ENCODE data around the gene DARS2.
"Not testable (repeated sequence)": the region's sequence is repeated elsewhere in the genome, so short reads cannot be mapped to it uniquely, and the experiment has no call there.

The DARS2 gene

DNA sequence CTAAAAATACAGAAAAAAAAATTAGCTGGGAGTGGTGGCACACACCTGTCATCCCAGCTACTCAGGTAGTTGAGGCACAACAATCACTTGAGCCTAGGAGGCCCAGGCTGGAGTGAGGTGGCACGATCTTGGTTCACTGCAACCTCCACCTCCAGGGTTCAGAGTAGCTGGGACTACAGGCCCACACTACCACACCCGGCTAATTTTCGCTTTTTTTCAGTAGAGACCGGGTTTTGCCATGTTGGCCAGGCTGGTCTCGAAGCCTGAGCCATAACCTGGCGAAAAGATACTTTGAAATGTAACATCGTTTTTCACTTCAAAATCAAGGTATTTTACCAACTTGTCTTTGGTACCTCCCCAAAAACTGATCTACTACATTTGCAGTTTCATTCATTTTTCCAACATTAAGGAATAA is 37.3 kb downstream of the DARS2 start:
- TF ChIP-seq, protein P1, sequence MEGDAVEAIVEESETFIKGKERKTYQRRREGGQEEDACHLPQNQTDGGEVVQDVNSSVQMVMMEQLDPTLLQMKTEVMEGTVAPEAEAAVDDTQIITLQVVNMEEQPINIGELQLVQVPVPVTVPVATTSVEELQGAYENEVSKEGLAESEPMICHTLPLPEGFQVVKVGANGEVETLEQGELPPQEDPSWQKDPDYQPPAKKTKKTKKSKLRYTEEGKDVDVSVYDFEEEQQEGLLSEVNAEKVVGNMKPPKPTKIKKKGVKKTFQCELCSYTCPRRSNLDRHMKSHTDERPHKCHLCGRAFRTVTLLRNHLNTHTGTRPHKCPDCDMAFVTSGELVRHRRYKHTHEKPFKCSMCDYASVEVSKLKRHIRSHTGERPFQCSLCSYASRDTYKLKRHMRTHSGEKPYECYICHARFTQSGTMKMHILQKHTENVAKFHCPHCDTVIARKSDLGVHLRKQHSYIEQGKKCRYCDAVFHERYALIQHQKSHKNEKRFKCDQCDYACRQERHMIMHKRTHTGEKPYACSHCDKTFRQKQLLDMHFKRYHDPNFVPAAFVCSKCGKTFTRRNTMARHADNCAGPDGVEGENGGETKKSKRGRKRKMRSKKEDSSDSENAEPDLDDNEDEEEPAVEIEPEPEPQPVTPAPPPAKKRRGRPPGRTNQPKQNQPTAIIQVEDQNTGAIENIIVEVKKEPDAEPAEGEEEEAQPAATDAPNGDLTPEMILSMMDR (IDR thresholded peaks at IDR 0.05; ENCODE audit: control extremely low read depth, extremely low read depth, low read depth, missing control alignments), result no peak
- ChIA-PET POLR2A (interaction anchor here (1.6 to 2.5 kb wide), 2 partner anchors 9 to 432 kb away, joined by 5 to 7 read pairs; no protein-coding TSS in a partner anchor), CTCF (interaction anchor here (1.5 to 1.6 kb wide), 2 partner anchors 10 to 17 kb away, joined by 4 to 7 read pairs; no protein-coding TSS in a partner anchor)
- no peak for DNase-seq (ENCODE audit: extremely low spot score)

- CTCF ChIA-PET, result not testable (repeated sequence)
Measured at GRCh38 chr1:173862146-173862768, 37.8 kb downstream of the DARS2 start.

GRCh38 chr1:173862769-173863223 is 38.3 kb downstream of the DARS2 start:
- POLR2A ChIA-PET, result interaction anchor here (0.5 to 2.0 kb wide), 4 partner anchors 9 to 38 kb away, joined by 3 to 4 read pairs (median 4); partner anchors contain the start of genes CENPL and DARS2
- DNase-seq (ENCODE audit: extremely low spot score), result no peak
- TF ChIP-seq, protein P1 (IDR thresholded peaks at IDR 0.05; ENCODE audit: control extremely low read depth, extremely low read depth, low read depth, missing control alignments), result no peak
- CTCF ChIA-PET, result interaction anchor here (3.3 kb wide), 1 partner anchor 11 kb away, joined by 13 read pairs; no protein-coding TSS in a partner anchor

More at GRCh38 chr1:173862146-173862768, 37.8 kb downstream of the DARS2 start:
- POLR2A ChIA-PET, result interaction anchor here (0.5 to 2.5 kb wide), 3 partner anchors 8 to 36 kb away, joined by 3 to 7 read pairs (median 4); no protein-coding TSS in a partner anchor
- not testable (repeated sequence) for DNase-seq (ENCODE audit: extremely low spot score)

- ChIA-PET POLR2A (interaction anchor here (1.0 to 2.0 kb wide), 3 partner anchors 9 to 39 kb away, joined by 3 to 4 read pairs (median 3); partner anchors contain the start of genes CENPL and DARS2), CTCF (interaction anchor here (1.0 to 3.3 kb wide), 4 partner anchors 9 to 1118 kb away, joined by 3 to 13 read pairs (median 4); no protein-coding TSS in a partner anchor)
- TF ChIP-seq, protein P1 (IDR thresholded peaks at IDR 0.05; ENCODE audit: control extremely low read depth, extremely low read depth, low read depth, missing control alignments), result no peak
- DNase-seq (ENCODE audit: extremely low spot score), result no peak
Measured at GRCh38 chr1:173863224-173864161, 39.0 kb downstream of the DARS2 start.

- TF ChIP-seq, protein P1 (IDR thresholded peaks at IDR 0.05; ENCODE audit: control extremely low read depth, extremely low read depth, low read depth, missing control alignments), result no peak
- DNase-seq (ENCODE audit: extremely low spot score), result no peak
- ChIA-PET CTCF (interaction anchor here (1.0 to 3.3 kb wide), 5 partner anchors 10 to 1119 kb away, joined by 3 to 13 read pairs (median 4); no protein-coding TSS in a partner anchor), POLR2A (interaction anchor here (0.6 to 2.0 kb wide), 6 partner anchors 13 to 886 kb away, joined by 3 to 9 read pairs (median 4); partner anchors contain the start of genes CENPL and DARS2)
Measured at GRCh38 chr1:173864179-173864867, 39.9 kb downstream of the DARS2 start.

DNA sequence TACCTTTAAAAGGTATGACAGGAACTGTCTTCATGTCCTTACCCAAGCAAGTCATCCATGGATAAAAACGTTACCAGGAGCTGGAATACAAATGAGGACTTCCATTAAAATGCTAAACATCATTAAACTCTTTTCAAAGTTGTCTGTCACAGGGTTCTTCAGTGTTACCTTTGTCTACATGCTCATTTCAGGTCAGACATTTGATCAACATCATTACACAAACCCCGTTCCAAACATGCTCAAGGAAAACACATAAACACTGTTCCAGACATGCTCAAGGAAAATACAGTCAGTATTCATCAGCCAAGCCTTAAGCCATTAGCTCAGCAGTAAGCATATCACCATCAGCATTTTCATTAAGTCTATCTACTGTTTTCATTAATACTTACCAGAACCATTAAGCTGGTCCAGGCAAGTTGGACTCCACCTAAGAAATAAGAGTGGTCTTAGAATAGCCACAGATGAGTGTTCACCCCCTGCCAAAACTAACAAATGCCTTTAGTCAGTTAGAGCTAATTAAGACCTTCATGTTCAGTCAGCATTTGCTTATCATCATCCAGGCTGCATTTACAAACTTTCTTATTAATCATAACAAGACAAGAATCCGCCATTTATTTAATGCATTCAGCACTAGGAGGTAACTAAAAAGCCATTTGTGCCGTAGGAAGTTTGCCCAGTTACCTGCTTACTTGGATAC is 41.1 kb downstream of the DARS2 start:
- DNase-seq (ENCODE audit: extremely low spot score), result no peak
- ChIA-PET CTCF (interaction anchor here (1.4 to 3.3 kb wide), 3 partner anchors 11 to 1121 kb away, joined by 3 to 13 read pairs (median 5); no protein-coding TSS in a partner anchor), POLR2A (interaction anchor here (0.5 to 1.5 kb wide), 6 partner anchors 9 to 416 kb away, joined by 3 to 9 read pairs (median 4); partner anchors contain the start of gene RC3H1)
- TF ChIP-seq, protein P1 (IDR thresholded peaks at IDR 0.05; ENCODE audit: control extremely low read depth, extremely low read depth, low read depth, missing control alignments), result no peak

All from GM10248 (cell line).